IMR-90 (cell line): ENCODE measurements around the gene FOXC2. TPM values are rescaled to one million over a fixed set of nuclear protein-coding genes. Genes with fewer than 3 reads are reported as not detected.

ENCODE experiments used
- ATAC-seq: fragments of 200-7000 bp; cut with Tn5 transposase; 2 replicates; pipeline ENCODE4 v1.9.1; 2020; ENCODE audit warnings: low read depth, mild to moderate bottlenecking, moderate library complexity
- BruUV-seq: library from RNA; stranded (reverse); fragments of 400-500 nt; replicated peaks from 2 replicates; lab custom pipeline; 2021; lab: Mats Ljungman, UMichigan
- CTCF ChIA-PET: fragments of 300-600 bp; formaldehyde crosslinking; extraction: SDS; loops from one replicate; lab custom pipeline; 2021; ENCODE audit warnings: antibody characterized with exemption; lab: Yijun Ruan, JAX
- POLR2A ChIA-PET: fragments of 300-600 bp; sonication (Branson Sonifier 250); formaldehyde crosslinking; loops from one replicate; lab custom pipeline; 2022; ENCODE audit warnings: antibody characterized with exemption; ENCODE audit not compliant: unreplicated experiment; lab: Charles Lee
- DNase-seq: peaks from one replicate; pipeline ENCODE4 v3.0.0; 2013
- H2AFZ ChIP-seq: replicated peaks from 2 replicates; pipeline ENCODE3; 2013; ENCODE audit warnings: low read length, mild to moderate bottlenecking; ENCODE audit not compliant: poor library complexity
- H2AK5ac ChIP-seq: 2 replicates; pipeline ENCODE4 v1.6.1; 2013; ENCODE audit warnings: low read depth, low read length, inconsistent platforms
- H2AK9ac ChIP-seq: replicated peaks from 2 replicates; pipeline ENCODE3; 2013; ENCODE audit warnings: mild to moderate bottlenecking, low read depth, low read length, moderate library complexity; ENCODE audit not compliant: poor library complexity
- H2BK120ac ChIP-seq: 2 replicates; pipeline ENCODE4 v1.6.1; 2013; ENCODE audit warnings: low read depth, low read length, inconsistent platforms
- H2BK15ac ChIP-seq: 3 replicates; pipeline ENCODE4 v1.6.1; 2013; ENCODE audit warnings: low read depth, low read length, inconsistent platforms
- H2BK20ac ChIP-seq: 2 replicates; pipeline ENCODE4 v1.6.1; 2013; ENCODE audit warnings: low read depth, mild to moderate bottlenecking, inconsistent platforms, low read length, moderate library complexity
- H2BK5ac ChIP-seq: 2 replicates; pipeline ENCODE4 v1.6.1; 2013; ENCODE audit warnings: mild to moderate bottlenecking, low read depth, low read length, inconsistent platforms; ENCODE audit not compliant: poor library complexity, severe bottlenecking
- H3K14ac ChIP-seq: replicated peaks from 2 replicates; pipeline ENCODE4 v1.6.1; 2013; ENCODE audit warnings: low read depth, low read length, inconsistent platforms
- H3K18ac ChIP-seq: 2 replicates; pipeline ENCODE4 v1.6.1; 2013; ENCODE audit warnings: low read depth, low read length, control low read depth
- H3K23ac ChIP-seq: 2 replicates; pipeline ENCODE4 v1.6.1; 2013; ENCODE audit warnings: low read depth, low read length, inconsistent platforms
- H3K27ac ChIP-seq: 2 replicates; pipeline ENCODE4 v1.5.1; 2013; ENCODE audit warnings: mild to moderate bottlenecking, control low read depth, low read length; ENCODE audit not compliant: insufficient read depth
- H3K27me3 ChIP-seq: 2 replicates; pipeline ENCODE4 v1.6.1; 2013; ENCODE audit warnings: low read length; ENCODE audit not compliant: control insufficient read depth, insufficient read depth
- H3K36me3 ChIP-seq: 2 replicates; pipeline ENCODE4 v1.6.1; 2013; ENCODE audit warnings: low read length, mixed read lengths; ENCODE audit not compliant: control insufficient read depth, insufficient read depth
- H3K4ac ChIP-seq: 2 replicates; pipeline ENCODE4 v1.6.1; 2013; ENCODE audit warnings: low read depth, low read length, inconsistent platforms
- H3K4me1 ChIP-seq: 2 replicates; pipeline ENCODE4 v1.6.1; 2013; ENCODE audit warnings: low read length, mixed read lengths; ENCODE audit not compliant: control insufficient read depth, insufficient read depth
- H3K4me2 ChIP-seq: 2 replicates; pipeline ENCODE4 v1.6.1; 2013; ENCODE audit warnings: low read depth, mild to moderate bottlenecking, control low read depth, low read length, moderate library complexity
- H3K4me3 ChIP-seq: 2 replicates; pipeline ENCODE4 v1.5.1; 2013; ENCODE audit warnings: low read depth, mild to moderate bottlenecking, control low read depth, low read length, moderate library complexity; ENCODE audit not compliant: insufficient read depth
- H3K56ac ChIP-seq: 2 replicates; pipeline ENCODE4 v1.6.1; 2013; ENCODE audit warnings: low read length, inconsistent platforms; ENCODE audit not compliant: insufficient read depth; ENCODE audit errors: extremely low read depth
- H3K79me1 ChIP-seq, 2 experiments: 2 replicates each; pipeline ENCODE4 v1.6.1; 2013; ENCODE audit warnings: low read length in 2 of 2, inconsistent platforms in 1 of 2, low read depth in 1 of 2
- H3K9ac ChIP-seq: 2 replicates; pipeline ENCODE4 v1.6.1; 2013; ENCODE audit warnings: low read depth, low read length, control low read depth
- H3K9me1 ChIP-seq: 2 replicates; pipeline ENCODE4 v1.6.1; 2013; ENCODE audit warnings: low read length, inconsistent platforms; ENCODE audit not compliant: insufficient read depth
- H3K9me3 ChIP-seq: 2 replicates; pipeline ENCODE4 v1.6.1; 2013; ENCODE audit warnings: low read length; ENCODE audit not compliant: control insufficient read depth, insufficient read depth
- H4K20me1 ChIP-seq: 2 replicates; pipeline ENCODE4 v1.6.1; 2013; ENCODE audit warnings: low read length, inconsistent platforms; ENCODE audit not compliant: insufficient read depth
- H4K5ac ChIP-seq: 2 replicates; pipeline ENCODE4 v1.6.1; 2013; ENCODE audit warnings: mild to moderate bottlenecking, low read depth, low read length, control low read depth
- H4K8ac ChIP-seq, 2 experiments: 2 replicates each; pipeline ENCODE4 v1.6.1; 2013; ENCODE audit warnings: low read depth in 2 of 2, low read length in 2 of 2, control low read depth in 1 of 2, inconsistent platforms in 1 of 2
- H4K91ac ChIP-seq: 2 replicates; pipeline ENCODE4 v1.6.1; 2013; ENCODE audit warnings: low read depth, low read length, inconsistent platforms; ENCODE audit not compliant: insufficient read depth
- CHD1 ChIP-seq: IDR thresholded peaks from 2 replicates; pipeline ENCODE4 v1.6.1; 2012; ENCODE audit warnings: low read depth, low read length, improper control_type of control experiment
- CTCF ChIP-seq: conservative IDR thresholded peaks from 2 replicates; pipeline ENCODE4 v1.5.1; 2012; ENCODE audit warnings: mild to moderate bottlenecking, low read depth, low read length, improper control_type of control experiment
- MAFK ChIP-seq: IDR thresholded peaks from 2 replicates; pipeline ENCODE4 v1.6.1; 2012; ENCODE audit warnings: low read depth, low read length, improper control_type of control experiment
- MXI1 ChIP-seq: IDR thresholded peaks from 2 replicates; pipeline ENCODE4 v1.6.1; 2012; ENCODE audit warnings: low read depth, mild to moderate bottlenecking, low read length, moderate library complexity, borderline replicate concordance
- NFE2L2 ChIP-seq: fragments of 150-350 bp; IDR thresholded peaks from 2 replicates; pipeline ENCODE4 v1.6.1; 2016; ENCODE audit warnings: low read depth, mild to moderate bottlenecking, low read length
- SMC3 ChIP-seq: fragments of 150-350 bp; IDR thresholded peaks from 2 replicates; pipeline ENCODE4 v1.6.1; 2016; ENCODE audit warnings: low read depth, mild to moderate bottlenecking, antibody characterized with exemption, low read length, moderate library complexity
- WGBS, 2 experiments: methylation state at CpG; one replicate each; pipeline versions ENCODE4 v1.1.5 to v1.1.7; 2013; ENCODE audit warnings: missing lambda C conversion rate in 2 of 2; ENCODE audit not compliant: insufficient read length in 1 of 2; ENCODE audit errors: extremely low coverage in 2 of 2; 5-methylcytosine and 5-hydroxymethylcytosine counted together
- dilution Hi-C: fragments of 300-500 bp; cut with HindIII; formaldehyde crosslinking; loops from one replicate; pipeline ENCODE4 v1.14.3; 2018; ENCODE audit warnings: low sequenced_read_pairs; ENCODE audit not compliant: unreplicated experiment
- in situ Hi-C: fragments of 300-500 bp; cut with MboI; formaldehyde crosslinking; loops from 3 replicates; pipeline ENCODE4 v1.14.3; 2019; ENCODE audit warnings: low sequenced_read_pairs, inconsistent platforms, mixed read lengths
- intact Hi-C: fragments of 100-400 bp; cut with micrococcal nuclease; formaldehyde crosslinking; loops from 2 replicates; pipeline ENCODE4 v1.10.0; 2022
- polyA plus RNA-seq, 3 experiments: library from polyadenylated mRNA; depleted of rRNA; stranded (reverse); fragments of >200 nt; gene quantifications; 2 replicates each; pipeline ENCODE4 v1.2.3, GENCODE V29; 2012; ENCODE audit warnings: low replicate concordance in 1 of 3
- total RNA-seq: library from RNA; depleted of rRNA; stranded (reverse); fragments of >200 nt; gene quantifications from 2 replicates; pipeline ENCODE4 v1.2.3, GENCODE V29; 2012

The FOXC2 gene
- total and polyA plus RNA-seq, 2 of the 4 experiments (the other 2 are of a cell fraction), result 0.90 to 6.4 TPM

DNA sequence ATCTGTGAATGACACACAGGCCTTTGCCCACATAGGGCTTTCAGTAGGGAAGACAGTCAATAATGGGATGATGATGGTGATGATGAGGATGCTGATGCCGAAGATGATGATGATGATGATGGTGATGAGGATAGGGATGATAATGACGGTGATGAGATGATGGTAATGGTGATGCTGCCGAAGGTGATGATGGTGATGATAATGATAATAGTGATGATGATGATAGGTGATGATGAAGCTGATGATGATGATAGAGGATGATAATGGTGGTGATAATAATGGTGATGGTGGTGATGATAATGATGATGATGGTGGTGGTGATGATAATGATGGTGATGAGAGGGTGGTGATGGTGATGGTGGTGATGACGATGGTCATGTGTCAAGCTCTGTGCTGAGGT lies 24.6 kb downstream of the FOXC2 start:
- ATAC-seq (no peak), DNase-seq (no peak)
- H3K18ac ChIP-seq, result peak overlapping the region; percentile 90; the same call in 1 of the 2 replicates
- ChIA-PET CTCF (no interaction called here), POLR2A (no interaction called here)
- peaks cover 28% of the 10 kb centered on the region for H3K9me1 ChIP-seq
- no peak overlapping the region for H3K4me3 ChIP-seq
- H4K8ac ChIP-seq, result peak overlapping the region; percentile 8 to 64; a peak in 3 of 4 replicates
- intact Hi-C loops, result loop anchor here (2.0 kb wide), 1 partner anchor 18 kb away; no protein-coding TSS in a partner anchor
- peak overlapping the region; percentile 62 for H3K4ac ChIP-seq
- H3K23ac ChIP-seq, result peak overlapping the region; percentile 24; the same call in 1 of the 2 replicates
- peak overlapping the region; percentile 99 for H2BK5ac ChIP-seq
- H2BK15ac ChIP-seq, result peak overlapping the region; percentile 96
- TF ChIP-seq NFE2L2 (no peak), MAFK (no peak), SMC3 (no peak), CTCF (no peak), CHD1 (no peak), MXI1 (no peak)
- H2BK20ac ChIP-seq, result peak overlapping the region; percentile 49
- peak overlapping the region; percentile 43 for H3K14ac ChIP-seq
- no peaks in the 10 kb centered on the region for H3K27me3 ChIP-seq
- peaks cover 17 to 59% of the 10 kb centered on the region in 2 experiments; a peak in 3 of 4 replicates for H3K79me1 ChIP-seq
- H3K56ac ChIP-seq, result 0 out of 2 replicates have a peak overlapping the region, but pooled peaks have one; percentile 5
- WGBS, 2 experiments, result 99% methylated on average over 4 of the region's 4 CpGs; no CpG with 5 or more reads in 1 of the 2 experiments
- no peak overlapping the region for H3K4me2 ChIP-seq
- in situ Hi-C loops, result no loop called here
- H4K5ac ChIP-seq, result peak overlapping the region; percentile 72; the same call in 1 of the 2 replicates
- H2AFZ ChIP-seq, result no peak overlapping the region
- peak overlapping the region; percentile 99 for H2AK5ac ChIP-seq
- dilution Hi-C loops, result no loop called here
- no peaks in the 10 kb centered on the region for H4K20me1 ChIP-seq
- no peaks in the 10 kb centered on the region for H3K9me3 ChIP-seq
- H3K27ac ChIP-seq, result no peak overlapping the region
- no peaks in the 10 kb centered on the region for H3K36me3 ChIP-seq
- peak overlapping the region; percentile 83 for H2BK120ac ChIP-seq
- no peak overlapping the region for H3K9ac ChIP-seq
- H2AK9ac ChIP-seq, result no peak overlapping the region
- H3K4me1 ChIP-seq, result peaks cover 28% of the 10 kb centered on the region
- H4K91ac ChIP-seq, result peak overlapping the region; percentile 45
- BruUV-seq, result no TSS peak
